H1 (cell line): ENCODE measurements around the gene KCTD3. TPM values are rescaled to one million over a fixed set of nuclear protein-coding genes. Genes with fewer than 3 reads are reported as not detected.

Experiments
- CTCF ChIA-PET: fragments of 300-600 bp; sonication (Branson Sonifier 250); formaldehyde crosslinking; loops from one replicate; lab custom pipeline; 2021; ENCODE audit not compliant: partially characterized antibody; lab: Charles Lee
- POLR2A ChIA-PET: fragments of 300-600 bp; sonication (Branson Sonifier 250); formaldehyde crosslinking; loops from one replicate; lab custom pipeline; 2021; ENCODE audit warnings: inconsistent platforms; ENCODE audit not compliant: partially characterized antibody; lab: Charles Lee
- DNase-seq, 2 experiments: peaks; one replicate each; pipeline versions ENCODE4 v3.0.0 to v3.0.0-alpha.2; 2010 to 2022; ENCODE audit warnings: low spot score in 2 of 2, low read depth in 1 of 2, mixed read lengths in 1 of 2
- FAIRE-seq: peaks from 2 replicates; lab custom pipeline; 2011; peaks lifted over from hg19 to GRCh38; lab: Jason Lieb, UNC
- H2AFZ ChIP-seq: 2 replicates; pipeline ENCODE4 v1.8.1; 2012; ENCODE audit warnings: low read length, inconsistent platforms
- H2AK5ac ChIP-seq: 2 replicates; pipeline ENCODE4 v1.6.1; 2013; ENCODE audit warnings: low read depth, low read length
- H2BK120ac ChIP-seq: replicated peaks from 2 replicates; pipeline ENCODE3; 2013; ENCODE audit warnings: low read depth, low read length, inconsistent platforms
- H2BK12ac ChIP-seq: 2 replicates; pipeline ENCODE4 v1.6.1; 2013; ENCODE audit warnings: low read depth, low read length
- H2BK15ac ChIP-seq: 2 replicates; pipeline ENCODE4 v1.6.1; 2013; ENCODE audit warnings: low read length
- H2BK20ac ChIP-seq: 2 replicates; pipeline ENCODE4 v1.6.1; 2013; ENCODE audit warnings: low read length
- H2BK5ac ChIP-seq: 2 replicates; pipeline ENCODE4 v1.6.1; 2013; ENCODE audit warnings: low read depth, low read length
- H3K14ac ChIP-seq: 2 replicates; pipeline ENCODE4 v1.6.1; 2013; ENCODE audit warnings: inconsistent platforms; ENCODE audit not compliant: insufficient read length
- H3K18ac ChIP-seq: 2 replicates; pipeline ENCODE4 v1.6.1; 2013; ENCODE audit warnings: low read length; ENCODE audit errors: extremely low read depth
- H3K23ac ChIP-seq: 2 replicates; pipeline ENCODE4 v1.6.1; 2013; ENCODE audit warnings: inconsistent platforms; ENCODE audit not compliant: insufficient read length
- H3K23me2 ChIP-seq: 2 replicates; pipeline ENCODE4 v1.6.1; 2013; ENCODE audit warnings: low read depth, low read length
- H3K27ac ChIP-seq: 2 replicates; pipeline ENCODE4 v1.6.1; 2011; ENCODE audit warnings: low read depth, low read length, inconsistent platforms
- H3K27me3 ChIP-seq, 4 experiments: replicated peaks in 1 of 4; 1 replicate in 1 of 4; 2 replicates in 3 of 4; pipeline versions ENCODE4 v1.6.1 to v1.8.1; 2011 to 2013; ENCODE audit warnings: low read length in 3 of 4, mild to moderate bottlenecking in 3 of 4, inconsistent platforms in 2 of 4, mixed read lengths in 2 of 4, moderate library complexity in 1 of 4; ENCODE audit not compliant: control insufficient read depth in 3 of 4, insufficient read depth in 3 of 4; ENCODE audit errors: extremely low read depth in 1 of 4
- H3K36me3 ChIP-seq, 4 experiments: 2 replicates each; pipeline versions ENCODE4 v1.6.1 to v1.8.1; 2011 to 2013; ENCODE audit warnings: mild to moderate bottlenecking in 4 of 4, low read length in 3 of 4, moderate library complexity in 2 of 4, control low read depth in 1 of 4, inconsistent platforms in 1 of 4; ENCODE audit not compliant: insufficient read depth in 4 of 4, control insufficient read depth in 2 of 4
- H3K4ac ChIP-seq: replicated peaks from 2 replicates; pipeline ENCODE3; 2013; ENCODE audit warnings: low read length, low read depth, mixed read lengths, inconsistent platforms; ENCODE audit not compliant: insufficient read length
- H3K4me1 ChIP-seq, 4 experiments: replicated peaks in 1 of 4; 1 replicate in 1 of 4; 2 replicates in 3 of 4; pipeline versions ENCODE4 v1.6.1 to v1.8.1; 2011 to 2013; ENCODE audit warnings: low read length in 3 of 4, inconsistent platforms in 2 of 4, mixed read lengths in 1 of 4; ENCODE audit not compliant: insufficient read depth in 4 of 4, control insufficient read depth in 3 of 4
- H3K4me2 ChIP-seq, 2 experiments: 2 replicates each; pipeline versions ENCODE4 v1.6.1 to v1.8.1; 2011 to 2013; ENCODE audit warnings: low read depth in 2 of 2, low read length in 2 of 2, control low read depth in 1 of 2, inconsistent platforms in 1 of 2, mild to moderate bottlenecking in 1 of 2; ENCODE audit not compliant: insufficient read depth in 1 of 2
- H3K4me3 ChIP-seq, 4 experiments: fragments of 200-600, 300-600 bp in 1 of 4; sonication (generic), shearing (Covaris generic), sonication (Bioruptor Twin) in 1 of 4; 2 replicates each; pipeline versions ENCODE4 v1.5.1 to v1.8.1; 2011 to 2016; ENCODE audit warnings: low read length in 4 of 4, low read depth in 3 of 4, control low read depth in 2 of 4, inconsistent platforms in 2 of 4, mild to moderate bottlenecking in 2 of 4, mixed read lengths in 1 of 4, moderate library complexity in 1 of 4; ENCODE audit not compliant: insufficient read depth in 2 of 4; ENCODE audit errors: extremely low read depth in 1 of 4
- H3K56ac ChIP-seq: replicated peaks from 2 replicates; pipeline ENCODE3; 2013; ENCODE audit warnings: low read depth, mild to moderate bottlenecking, mixed read lengths, low read length, inconsistent platforms; ENCODE audit not compliant: insufficient read length
- H3K79me1 ChIP-seq: 2 replicates; pipeline ENCODE4 v1.6.1; 2013; ENCODE audit warnings: low read depth, low read length, control low read depth
- H3K79me2 ChIP-seq, 2 experiments: 2 replicates each; pipeline versions ENCODE4 v1.6.1 to v1.8.1; 2012 to 2013; ENCODE audit warnings: low read length in 2 of 2, mild to moderate bottlenecking in 2 of 2, inconsistent platforms in 1 of 2; ENCODE audit not compliant: insufficient read depth in 2 of 2, control insufficient read depth in 1 of 2
- H3K9ac ChIP-seq, 4 experiments: replicated peaks in 1 of 4; 1 replicate in 1 of 4; 2 replicates in 3 of 4; pipeline versions ENCODE4 v1.6.1 to v1.8.1; 2011 to 2013; ENCODE audit warnings: low read depth in 3 of 4, low read length in 3 of 4, control low read depth in 2 of 4, mild to moderate bottlenecking in 2 of 4, moderate library complexity in 2 of 4, inconsistent platforms in 1 of 4; ENCODE audit errors: extremely low read depth in 1 of 4
- H3K9me3 ChIP-seq, 2 experiments: 2 replicates each; pipeline versions ENCODE4 v1.6.1 to v1.8.1; 2012 to 2013; ENCODE audit warnings: mild to moderate bottlenecking in 2 of 2, moderate library complexity in 2 of 2, control low read depth in 1 of 2, inconsistent platforms in 1 of 2, low read depth in 1 of 2, low read length in 1 of 2, mixed read lengths in 1 of 2; ENCODE audit not compliant: insufficient read depth in 2 of 2
- H4K20me1 ChIP-seq, 2 experiments: replicated peaks in 1 of 2; 2 replicates each; pipeline versions ENCODE3 to v1.8.1; 2011 to 2013; ENCODE audit warnings: inconsistent platforms in 2 of 2, low read length in 2 of 2, mild to moderate bottlenecking in 1 of 2; ENCODE audit not compliant: insufficient read depth in 2 of 2, control insufficient read depth in 1 of 2
- H4K5ac ChIP-seq: 2 replicates; pipeline ENCODE4 v1.6.1; 2013; ENCODE audit warnings: low read length, low read depth, mixed read lengths, inconsistent platforms; ENCODE audit not compliant: insufficient read length
- H4K8ac ChIP-seq: 2 replicates; pipeline ENCODE4 v1.8.0; 2013; ENCODE audit warnings: mild to moderate bottlenecking, moderate library complexity, low read length, inconsistent platforms; ENCODE audit not compliant: insufficient read depth; ENCODE audit errors: extremely low read depth
- H4K91ac ChIP-seq: replicated peaks from 2 replicates; pipeline ENCODE3; 2013; ENCODE audit warnings: low read length, mixed read lengths, inconsistent platforms; ENCODE audit not compliant: insufficient read length
- CEBPB ChIP-seq: IDR thresholded peaks from 2 replicates; pipeline ENCODE4 v1.6.1; 2012; ENCODE audit warnings: low read depth, low read length
- CHD2 ChIP-seq: IDR thresholded peaks from 2 replicates; pipeline ENCODE4 v1.6.1; 2012; ENCODE audit warnings: low read length, improper control_type of control experiment
- WGBS, 2 experiments: shearing (Covaris generic) in 1 of 2; methylation state at CpG; one replicate each; pipeline versions ENCODE4 v1.1.6 to v1.1.7; 2013 to 2015; ENCODE audit warnings: low lambda C conversion rate in 2 of 2, mixed read lengths in 2 of 2, inconsistent platforms in 1 of 2, low coverage in 1 of 2, missing lambda C conversion rate in 1 of 2; ENCODE audit not compliant: insufficient replicate concordance in 2 of 2, insufficient coverage in 1 of 2, insufficient read length in 1 of 2; ENCODE audit errors: extremely low coverage in 1 of 2, missing lambda C conversion rate in 1 of 2; 5-methylcytosine and 5-hydroxymethylcytosine counted together
- polyA plus RNA-seq, 7 experiments: library from polyadenylated mRNA; depleted of rRNA in 3 of 7; stranded (reverse) in 5 of 7; unstranded in 2 of 7; fragments of >200 nt in 5 of 7; fragments of 200-250 nt in 2 of 7; gene quantifications; 1 replicate in 5 of 7; 2 replicates in 1 of 7; 4 replicates in 1 of 7; pipeline versions ENCODE4 v1.2.1 to v1.2.3, GENCODE V29; 2011 to 2013; ENCODE audit warnings: missing spikeins in 2 of 7, mixed read lengths in 2 of 7
- total RNA-seq: library from RNA; stranded (reverse); fragmentation: NEBNext Ultra II Directional; extraction: Animal tissue kit (Norgen Biotek cat#: 25700); gene quantifications from 2 replicates; pipeline ENCODE4 v1.2.1, GENCODE V29; 2021

The KCTD3 gene
- total and polyA plus RNA-seq, 2 of the 8 experiments (the other 6 are each of a cell fraction or from before 2014, with no cell fraction given): 43.0 to 55.6 TPM

GRCh38 chr1:215636258-215636965 lies 69.3 kb downstream of the KCTD3 start:
- Histone ChIP-seq H4K8ac (no peak overlapping the region), H3K4me1 (peaks cover 4 to 14% (median 9%) of the 10 kb centered on the region in 4 experiments; a peak in 5 of 7 replicates), H4K5ac (no peak overlapping the region), H3K36me3 (no peaks in the 10 kb centered on the region), H3K27ac (no peak overlapping the region), H2BK20ac (no peak overlapping the region; the same call in 1 of the 2 replicates), H2BK5ac (no peak overlapping the region), H3K18ac (no peak overlapping the region), H3K23me2 (no peaks in the 10 kb centered on the region; the same call in 1 of the 2 replicates), H2AK5ac (no peak overlapping the region), H3K79me1 (no peaks in the 10 kb centered on the region), H3K79me2 (no peaks in the 10 kb centered on the region), H3K9me3 (no peaks in the 10 kb centered on the region), H3K27me3 (no peaks in the 10 kb centered on the region), H2BK12ac (no peak overlapping the region), H3K9ac (no peak overlapping the region; a peak in 2 of 7 replicates), H3K4me2 (0 out of 4 replicates have a peak overlapping the region, but pooled peaks of 1 of the 2 experiments have one; percentile 8), H2BK15ac (no peak overlapping the region), H3K4me3 (no peak overlapping the region), H3K4ac (no peak overlapping the region), H2AFZ (peak overlapping the region; percentile 89), H3K23ac (no peak overlapping the region), H3K14ac (no peak overlapping the region), H3K56ac (no peak overlapping the region), H4K20me1 (no peaks in the 10 kb centered on the region), H2BK120ac (no peak overlapping the region), H4K91ac (no peak overlapping the region)
- peak; percentile 79; the same call in 1 of the 2 replicates for TF ChIP-seq CEBPB
- TF ChIP-seq CHD2: no peak
- FAIRE-seq: no peak
- WGBS, 2 experiments: 84% methylated on average over 9 of the region's 9 CpGs; no CpG with 5 or more reads in 1 of the 2 experiments
- ChIA-PET POLR2A (no interaction called here), CTCF (interaction anchor here (1.4 kb wide), 1 partner anchor 10 kb away, joined by 3 read pairs; no protein-coding TSS in a partner anchor)
- DNase-seq: no peak
